HCT116 (cell line): Measurements from ENCODE around the gene PSEN2. TPM values are rescaled to one million over a fixed set of nuclear protein-coding genes. Genes with fewer than 3 reads are reported as not detected.

Source experiments
- ATAC-seq: fragments of 200-7000 bp; cut with Tn5 transposase; 2 replicates; pipeline ENCODE4 v1.9.1; 2020; ENCODE audit warnings: mild to moderate bottlenecking, moderate library complexity
- BruUV-seq: library from RNA; stranded (reverse); fragments of 400-500 nt; replicated peaks from 2 replicates; lab custom pipeline; 2021; lab: Mats Ljungman, UMichigan
- CTCF ChIA-PET: fragments of 300-600 bp; sonication (Branson Sonifier 250); formaldehyde crosslinking; loops from one replicate; lab custom pipeline; 2021; ENCODE audit warnings: antibody characterized with exemption; lab: Charles Lee
- POLR2A ChIA-PET: fragments of 300-600, 350-600 bp; sonication (Branson Sonifier 250); formaldehyde crosslinking; loops from one replicate; lab custom pipeline; 2021; ENCODE audit warnings: antibody characterized with exemption; lab: Charles Lee
- RAD21 ChIA-PET, 2 experiments: fragments of 300-600 bp; sonication (Branson Sonifier 250); formaldehyde crosslinking; loops; one replicate each; lab custom pipeline; 2023; ENCODE audit warnings: low total read pairs in 2 of 2; ENCODE audit not compliant: uncharacterized antibody in 2 of 2, unreplicated experiment in 2 of 2, low non-redundant PET in 1 of 2; lab: Charles Lee
- DNase-seq: peaks from one replicate; pipeline ENCODE4 v3.0.0-alpha.2; 2010; ENCODE audit warnings: low read depth, low spot score
- H2AFZ ChIP-seq: fragments of 200-600 bp; shearing (Covaris generic), sonication (generic); 2 replicates; pipeline ENCODE4 v1.6.1; 2017; ENCODE audit warnings: low read depth, mixed run types, mixed read lengths, antibody characterized with exemption, low read length; ENCODE audit not compliant: poor library complexity, severe bottlenecking
- H3K27ac ChIP-seq: 2 replicates; pipeline ENCODE4 v1.5.1; 2012; ENCODE audit warnings: low read depth, low read length
- H3K27me3 ChIP-seq: fragments of 200-600 bp; sonication (generic); 2 replicates; pipeline ENCODE4 v1.6.1; 2016; ENCODE audit warnings: mixed run types, low read length, mixed read lengths; ENCODE audit not compliant: insufficient read depth
- H3K36me3 ChIP-seq, 2 experiments: fragments of 200-500 bp in 1 of 2; fragments of 200-600 bp in 1 of 2; sonication (Bioruptor generic) in 1 of 2; sonication (generic) in 1 of 2; 2 replicates each; pipeline versions ENCODE4 v1.5.1 to v1.6.1; 2014 to 2016; ENCODE audit warnings: low read length in 2 of 2, inconsistent platforms in 1 of 2, mixed read lengths in 1 of 2, mixed run types in 1 of 2; ENCODE audit not compliant: insufficient read depth in 2 of 2, control insufficient read depth in 1 of 2
- H3K4me1 ChIP-seq, 2 experiments: fragments of 200-600 bp in 1 of 2; sonication (generic) in 1 of 2; 2 replicates each; pipeline versions ENCODE4 v1.5.1 to v1.6.1; 2012 to 2017; ENCODE audit warnings: low read length in 2 of 2, inconsistent platforms in 1 of 2, mild to moderate bottlenecking in 1 of 2, mixed read lengths in 1 of 2, mixed run types in 1 of 2, moderate library complexity in 1 of 2; ENCODE audit not compliant: insufficient read depth in 2 of 2, control insufficient read depth in 1 of 2
- H3K4me2 ChIP-seq: fragments of 200-600 bp; sonication (generic); 2 replicates; pipeline ENCODE4 v1.6.1; 2017; ENCODE audit warnings: mixed run types, low read length, mixed read lengths
- H3K4me3 ChIP-seq, 2 experiments: fragments of 200-600 bp in 1 of 2; sonication (generic) in 1 of 2; replicated peaks in 1 of 2; 2 replicates each; pipeline ENCODE4 v1.5.1; 2011 to 2016; ENCODE audit warnings: low read length in 2 of 2, control low read depth in 1 of 2, low read depth in 1 of 2, mild to moderate bottlenecking in 1 of 2, mixed read lengths in 1 of 2, mixed run types in 1 of 2
- H3K79me2 ChIP-seq: fragments of 200-600 bp; sonication (generic); 2 replicates; pipeline ENCODE4 v1.6.1; 2017; ENCODE audit warnings: mild to moderate bottlenecking, mixed run types, low read length, moderate library complexity, mixed read lengths; ENCODE audit not compliant: insufficient read depth
- H3K9ac ChIP-seq: fragments of 200-600 bp; sonication (generic); 2 replicates; pipeline ENCODE4 v1.6.1; 2016; ENCODE audit warnings: low read length, mixed read lengths
- H3K9me2 ChIP-seq: fragments of 200-600 bp; sonication (generic), shearing (Covaris generic); 2 replicates; pipeline ENCODE4 v1.6.1; 2017; ENCODE audit warnings: mixed run types, mild to moderate bottlenecking, moderate library complexity; ENCODE audit not compliant: insufficient read depth
- H3K9me3 ChIP-seq, 2 experiments: fragments of 200-500 bp in 1 of 2; fragments of 200-600 bp in 1 of 2; sonication (Bioruptor generic) in 1 of 2; sonication (generic) in 1 of 2; 2 replicates each; pipeline ENCODE4 v1.6.1; 2014 to 2017; ENCODE audit warnings: low read length in 2 of 2, mixed read lengths in 2 of 2, inconsistent platforms in 1 of 2, low read depth in 1 of 2, mild to moderate bottlenecking in 1 of 2, mixed run types in 1 of 2, moderate library complexity in 1 of 2; ENCODE audit not compliant: control insufficient read depth in 1 of 2, insufficient read depth in 1 of 2
- H4K20me1 ChIP-seq: fragments of 200-600 bp; sonication (generic), shearing (Covaris generic); 2 replicates; pipeline ENCODE4 v1.6.1; 2017; ENCODE audit warnings: mixed run types, mild to moderate bottlenecking, moderate library complexity; ENCODE audit not compliant: insufficient read depth
- JUND ChIP-seq: IDR thresholded peaks from 2 replicates; pipeline ENCODE4 v1.6.1; 2012
- POLR2A ChIP-seq: IDR thresholded peaks from 2 replicates; pipeline ENCODE4 v1.7.0; 2011; ENCODE audit warnings: borderline replicate concordance; ENCODE audit not compliant: insufficient read depth, insufficient read length; ENCODE audit errors: extremely low read depth
- POLR2AphosphoS5 ChIP-seq: IDR thresholded peaks from 2 replicates; pipeline ENCODE4 v1.6.1; 2011; ENCODE audit warnings: mild to moderate bottlenecking, low read depth, low read length, moderate library complexity
- SIN3A ChIP-seq: IDR thresholded peaks from 2 replicates; pipeline ENCODE4 v1.6.1; 2012; ENCODE audit warnings: low read depth
- SP1 ChIP-seq: IDR thresholded peaks from 2 replicates; pipeline ENCODE4 v1.6.1; 2012; ENCODE audit warnings: low read depth
- SRF ChIP-seq: IDR thresholded peaks from 2 replicates; pipeline ENCODE4 v1.6.1; 2012; ENCODE audit warnings: low read depth
- YY1 ChIP-seq: IDR thresholded peaks from 2 replicates; pipeline ENCODE4 v1.6.1; 2011; ENCODE audit warnings: low read length, low read depth, moderate library complexity, mild to moderate bottlenecking; ENCODE audit not compliant: insufficient replicate concordance; ENCODE audit errors: extremely low read depth
- intact Hi-C: fragments of 100-400 bp; cut with micrococcal nuclease; formaldehyde crosslinking; loops from 2 replicates; pipeline ENCODE4 v1.10.0; 2022
- total RNA-seq: library from RNA; stranded (reverse); gene quantifications from one replicate; pipeline ENCODE4 v1.2.1, GENCODE V29; 2021; ENCODE audit not compliant: unreplicated experiment
- TF ChIP-seq, protein P1 (sequence below): IDR thresholded peaks from 2 replicates; pipeline ENCODE4 v1.6.1; 2012

PSEN2 gene
- total RNA-seq, 1 experiment from 2014 or later = 28.5 TPM

DNA sequence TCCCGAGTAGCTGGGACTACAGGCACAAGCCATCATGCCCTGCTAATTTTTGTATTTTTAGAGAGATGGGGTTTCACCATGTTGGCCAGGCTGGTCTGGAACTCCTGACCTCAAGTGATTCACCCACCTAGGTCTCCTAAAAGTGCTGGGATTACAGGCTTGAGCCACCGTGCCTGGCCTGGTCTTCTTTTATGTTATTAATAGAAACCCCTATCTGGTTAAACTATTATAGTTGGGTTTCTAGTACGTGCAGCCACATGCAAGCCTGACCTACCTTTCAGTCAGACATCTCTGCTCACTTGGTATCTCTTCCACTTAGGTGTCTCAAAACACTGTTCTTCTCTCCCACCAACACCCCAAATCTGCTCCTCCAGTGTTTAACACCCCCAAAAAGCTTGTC lies 34.4 kb downstream of the PSEN2 start:
- ChIA-PET CTCF (no interaction called here), RAD21 (no interaction called here)
- intact Hi-C loops = no loop called here

DNA sequence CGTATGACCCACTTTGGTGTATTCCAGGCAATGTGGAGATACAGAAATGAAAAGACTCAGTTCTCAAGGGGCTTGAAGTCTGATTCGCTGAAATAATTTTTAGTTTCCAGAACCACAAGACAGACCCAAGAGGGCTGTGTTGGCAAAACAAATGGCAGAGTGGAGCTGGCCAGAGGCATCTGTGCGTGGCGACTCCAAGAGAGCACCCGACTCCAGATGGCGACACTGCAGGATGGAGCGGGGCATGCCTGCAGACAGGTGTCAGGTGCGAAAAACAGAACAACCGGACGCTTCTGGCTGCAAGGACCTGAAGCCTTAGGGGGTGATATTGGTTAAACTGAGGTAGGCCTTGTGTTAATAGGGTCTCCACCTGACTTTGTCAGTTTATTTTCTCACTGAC lies 38.0 kb downstream of the PSEN2 start:
- POLR2A ChIA-PET = no interaction called here
- DNase-seq (no peak), ATAC-seq (no peak)
- RAD21 ChIA-PET = no interaction called here
- H3K4me2 ChIP-seq = no peak overlapping the region
- H4K20me1 ChIP-seq = no peaks in the 10 kb centered on the region
- H3K9me3 ChIP-seq = no peaks in the 10 kb centered on the region
- no peaks in the 10 kb centered on the region; a peak in 2 of 4 replicates for H3K36me3 ChIP-seq
- no peaks in the 10 kb centered on the region for H3K4me1 ChIP-seq
- H3K27ac ChIP-seq = no peak overlapping the region
- no peaks in the 10 kb centered on the region for H3K9me2 ChIP-seq
- no peaks in the 10 kb centered on the region for H3K27me3 ChIP-seq
- no peak overlapping the region for H2AFZ ChIP-seq
- H3K79me2 ChIP-seq = no peaks in the 10 kb centered on the region
- CTCF ChIA-PET = no interaction called here
- H3K9ac ChIP-seq = no peak overlapping the region
- TF ChIP-seq SIN3A (no peak), SP1 (no peak), JUND (no peak)
- TF ChIP-seq, protein P1, sequence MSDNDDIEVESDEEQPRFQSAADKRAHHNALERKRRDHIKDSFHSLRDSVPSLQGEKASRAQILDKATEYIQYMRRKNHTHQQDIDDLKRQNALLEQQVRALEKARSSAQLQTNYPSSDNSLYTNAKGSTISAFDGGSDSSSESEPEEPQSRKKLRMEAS = no peak
- intact Hi-C loops = no loop called here
- no peak overlapping the region for H3K4me3 ChIP-seq
- BruUV-seq = no TSS peak

More for the DNA sequence above, 34.4 kb downstream of the PSEN2 start:
- Histone ChIP-seq H3K79me2 (no peaks in the 10 kb centered on the region), H3K9me3 (no peaks in the 10 kb centered on the region), H2AFZ (no peak overlapping the region), H3K4me2 (no peak overlapping the region), H3K36me3 (no peaks in the 10 kb centered on the region; a peak in 1 of 4 replicates), H3K27ac (no peak overlapping the region), H3K4me1 (no peaks in the 10 kb centered on the region), H3K9me2 (no peaks in the 10 kb centered on the region), H3K27me3 (no peaks in the 10 kb centered on the region), H3K9ac (no peak overlapping the region), H4K20me1 (no peaks in the 10 kb centered on the region), H3K4me3 (no peak overlapping the region)
- no peak for ATAC-seq
- POLR2A ChIA-PET = no interaction called here
- no peak for TF ChIP-seq SRF
- TF ChIP-seq SP1 = no peak
- TF ChIP-seq YY1 = no peak
- no peak for TF ChIP-seq POLR2A
- no peak for TF ChIP-seq POLR2AphosphoS5
- BruUV-seq = no TSS peak
- no peak for DNase-seq
